ENCODE results near the gene OPN4. TPM values are rescaled to one million over a fixed set of nuclear protein-coding genes. Genes with fewer than 3 reads are reported as not detected.
"Not testable (repeated sequence)": the region's sequence is repeated elsewhere in the genome, so short reads cannot be mapped to it uniquely, and the experiment has no call there.

The OPN4 gene
- total and polyA plus RNA-seq, 2 experiments from 2014 or later, result not detected

DNA sequence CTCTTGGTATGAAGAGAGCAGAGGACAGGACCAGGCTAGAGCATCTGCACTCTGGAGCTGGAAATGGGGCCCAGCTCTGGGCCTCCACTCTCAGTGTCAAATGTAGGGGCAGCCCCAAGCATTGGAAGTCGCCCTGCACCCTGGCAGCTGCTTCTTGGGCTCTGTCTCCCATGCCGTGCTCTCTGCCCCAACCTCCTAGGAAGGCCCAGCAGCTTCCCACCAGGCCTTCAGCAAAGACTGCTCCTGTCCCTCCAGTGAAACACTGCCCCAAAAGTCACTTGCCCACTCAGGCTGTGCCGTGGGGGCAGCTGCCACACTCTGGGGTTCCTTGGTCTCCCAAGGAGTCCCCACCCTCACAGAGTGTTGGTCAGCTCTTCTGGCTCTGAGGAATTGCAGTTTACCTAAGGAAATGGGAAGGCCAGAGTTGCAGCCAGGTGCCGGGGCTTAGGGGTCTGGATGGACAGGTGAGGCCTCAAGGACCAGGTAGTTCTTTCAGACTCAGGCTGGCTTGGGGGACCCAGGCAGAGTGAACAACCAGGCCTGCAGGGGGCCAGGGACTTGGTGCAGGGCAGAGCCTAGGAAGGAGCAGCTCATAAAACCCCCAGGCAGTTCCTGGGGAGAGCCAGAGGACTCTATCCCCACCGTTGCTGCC, 9.4 kb upstream of the OPN4 start:
- Histone ChIP-seq H3F3A (ENCODE audit: insufficient read depth) (0 out of 2 replicates have a peak, but pooled peaks cover 19% of the 10 kb centered on the region), H3K9me2 (ENCODE audit: insufficient read depth) (no peaks in the 10 kb centered on the region), H3K4me1 (ENCODE audit: insufficient read depth) (peaks cover 46% of the 10 kb centered on the region), H4K20me1 (ENCODE audit: insufficient read depth) (no peaks in the 10 kb centered on the region), H3K27ac (peak overlapping the region; percentile 36), H3K36me3 (ENCODE audit: low read depth) (no peaks in the 10 kb centered on the region), H3K79me2 (ENCODE audit: insufficient read depth) (no peaks in the 10 kb centered on the region), H3K9me3 (ENCODE audit: low read depth) (no peaks in the 10 kb centered on the region), H3K27me3 (replicated peaks; ENCODE audit: insufficient read depth) (no peaks in the 10 kb centered on the region), H2AFZ (no peak overlapping the region), H3K4me2 (ENCODE audit: unreplicated experiment) (peak overlapping the region; percentile 7), H3K9ac (peak overlapping the region; percentile 14; the same call in 1 of the 2 replicates), H3K4me3 (no peak overlapping the region)
- no peak for DNase-seq
- 82 to 87% methylated on average over 5 of the region's 5 CpGs for WGBS, 2 experiments (ENCODE audit: low coverage in 1 of 2, low lambda C conversion rate in 2 of 2, missing lambda C conversion rate in 2 of 2)
- TF ChIP-seq EZH2 (IDR thresholded peaks at IDR 0.05; ENCODE audit: insufficient read depth, poor library complexity, severe bottlenecking), result no peak
- no peak for TF ChIP-seq EZH2phosphoT487 (IDR thresholded peaks at IDR 0.05; ENCODE audit: insufficient read depth, low read depth)
- in situ Hi-C loops (cut with MboI), result no loop called here

- Histone ChIP-seq H3K4me1 (ENCODE audit: insufficient read depth) (peaks cover 46% of the 10 kb centered on the region), H3F3A (ENCODE audit: insufficient read depth) (0 out of 2 replicates have a peak, but pooled peaks cover 19% of the 10 kb centered on the region)
- H3K9ac ChIP-seq; H3K9me2 ChIP-seq (ENCODE audit: insufficient read depth); H3K9me3 ChIP-seq (ENCODE audit: low read depth); H3K4me2 ChIP-seq (ENCODE audit: unreplicated experiment); H3K27ac ChIP-seq; H3K27me3 ChIP-seq (replicated peaks; ENCODE audit: insufficient read depth); H4K20me1 ChIP-seq (ENCODE audit: insufficient read depth); in situ Hi-C loops (cut with MboI); H2AFZ ChIP-seq; H3K36me3 ChIP-seq (ENCODE audit: low read depth); H3K79me2 ChIP-seq (ENCODE audit: insufficient read depth); DNase-seq; H3K4me3 ChIP-seq: not testable (repeated sequence)
- 92 to 96% methylated on average over 5 of the region's 5 CpGs for WGBS, 2 experiments (ENCODE audit: low coverage in 1 of 2, low lambda C conversion rate in 2 of 2, missing lambda C conversion rate in 2 of 2)
Measured at GRCh38 chr10:86645621-86646165, 8.7 kb upstream of the OPN4 start.

DNA sequence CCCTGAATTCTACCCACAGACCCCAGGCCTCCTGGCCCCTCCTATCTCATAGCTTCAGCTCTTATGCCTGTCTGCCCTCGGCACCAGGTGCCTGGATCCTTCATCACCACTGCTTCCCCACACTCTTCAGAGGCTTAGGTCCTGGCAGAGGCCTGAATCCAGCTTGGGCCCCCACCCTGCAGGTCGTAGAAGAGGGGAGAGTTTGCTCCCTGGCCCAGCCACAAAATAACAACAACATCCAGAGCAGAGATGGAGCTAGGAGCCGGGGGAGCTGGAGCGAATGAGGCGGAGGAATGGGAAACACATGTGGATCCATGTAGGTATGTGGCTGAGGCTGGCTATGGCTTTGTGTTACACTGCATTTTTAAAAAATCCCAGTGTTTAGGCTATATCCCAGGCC, 7.8 kb upstream of the OPN4 start:
- no peaks in the 10 kb centered on the region for H3K9me2 ChIP-seq (ENCODE audit: insufficient read depth)
- no peaks in the 10 kb centered on the region for H3K79me2 ChIP-seq (ENCODE audit: insufficient read depth)
- H3K27me3 ChIP-seq (replicated peaks; ENCODE audit: insufficient read depth), result no peaks in the 10 kb centered on the region
- DNase-seq, result no peak
- no peaks in the 10 kb centered on the region for H4K20me1 ChIP-seq (ENCODE audit: insufficient read depth)
- no peak overlapping the region for H3K4me3 ChIP-seq
- TF ChIP-seq EZH2phosphoT487 (IDR thresholded peaks at IDR 0.05; ENCODE audit: insufficient read depth, low read depth), result no peak
- no peak for TF ChIP-seq EZH2 (IDR thresholded peaks at IDR 0.05; ENCODE audit: insufficient read depth, poor library complexity, severe bottlenecking)
- H3K4me2 ChIP-seq (ENCODE audit: unreplicated experiment), result no peak overlapping the region
- peaks cover 46% of the 10 kb centered on the region for H3K4me1 ChIP-seq (ENCODE audit: insufficient read depth)
- 0 out of 2 replicates have a peak, but pooled peaks cover 19% of the 10 kb centered on the region for H3F3A ChIP-seq (ENCODE audit: insufficient read depth)
- in situ Hi-C loops (cut with MboI), result no loop called here
- 76 to 89% methylated on average over 5 of the region's 5 CpGs for WGBS, 2 experiments (ENCODE audit: low coverage in 1 of 2, low lambda C conversion rate in 2 of 2, missing lambda C conversion rate in 2 of 2)
- no peak overlapping the region for H3K27ac ChIP-seq
- no peaks in the 10 kb centered on the region for H3K36me3 ChIP-seq (ENCODE audit: low read depth)
- no peak overlapping the region for H3K9ac ChIP-seq
- H2AFZ ChIP-seq, result no peak overlapping the region
- H3K9me3 ChIP-seq (ENCODE audit: low read depth), result no peaks in the 10 kb centered on the region

- Histone ChIP-seq H3K4me3 (no peak overlapping the region), H3F3A (ENCODE audit: insufficient read depth) (0 out of 2 replicates have a peak, but pooled peaks cover 19% of the 10 kb centered on the region), H3K4me1 (ENCODE audit: insufficient read depth) (peaks cover 46% of the 10 kb centered on the region), H3K9me3 (ENCODE audit: low read depth) (no peaks in the 10 kb centered on the region), H3K27ac (no peak overlapping the region), H2AFZ (no peak overlapping the region), H3K27me3 (replicated peaks; ENCODE audit: insufficient read depth) (no peaks in the 10 kb centered on the region), H3K79me2 (ENCODE audit: insufficient read depth) (no peaks in the 10 kb centered on the region), H3K36me3 (ENCODE audit: low read depth) (no peaks in the 10 kb centered on the region), H3K9me2 (ENCODE audit: insufficient read depth) (no peaks in the 10 kb centered on the region), H4K20me1 (ENCODE audit: insufficient read depth) (no peaks in the 10 kb centered on the region), H3K9ac (no peak overlapping the region), H3K4me2 (ENCODE audit: unreplicated experiment) (no peak overlapping the region)
- DNase-seq, result no peak
- 75 to 84% methylated on average over 6 of the region's 6 CpGs for WGBS, 2 experiments (ENCODE audit: low coverage in 1 of 2, low lambda C conversion rate in 2 of 2, missing lambda C conversion rate in 2 of 2)
- TF ChIP-seq EZH2 (IDR thresholded peaks at IDR 0.05; ENCODE audit: insufficient read depth, poor library complexity, severe bottlenecking) (no peak), EZH2phosphoT487 (IDR thresholded peaks at IDR 0.05; ENCODE audit: insufficient read depth, low read depth) (no peak)
- in situ Hi-C loops (cut with MboI), result no loop called here
Measured at GRCh38 chr10:86646933-86647332, 7.4 kb upstream of the OPN4 start.
